Measurements from ENCODE around the gene SMPD4. TPM values are rescaled to one million over a fixed set of nuclear protein-coding genes. Genes with fewer than 3 reads are reported as not detected.
A peak's percentile ranks its signal among the peaks of the same experiment; 100 is the strongest.
"Not testable (repeated sequence)": the region's sequence is repeated elsewhere in the genome, so short reads cannot be mapped to it uniquely, and the experiment has no call there.

The SMPD4 gene
- total RNA-seq = 10 to 100 TPM; 20.1 to 57.6 (median 29.3) TPM

DNA sequence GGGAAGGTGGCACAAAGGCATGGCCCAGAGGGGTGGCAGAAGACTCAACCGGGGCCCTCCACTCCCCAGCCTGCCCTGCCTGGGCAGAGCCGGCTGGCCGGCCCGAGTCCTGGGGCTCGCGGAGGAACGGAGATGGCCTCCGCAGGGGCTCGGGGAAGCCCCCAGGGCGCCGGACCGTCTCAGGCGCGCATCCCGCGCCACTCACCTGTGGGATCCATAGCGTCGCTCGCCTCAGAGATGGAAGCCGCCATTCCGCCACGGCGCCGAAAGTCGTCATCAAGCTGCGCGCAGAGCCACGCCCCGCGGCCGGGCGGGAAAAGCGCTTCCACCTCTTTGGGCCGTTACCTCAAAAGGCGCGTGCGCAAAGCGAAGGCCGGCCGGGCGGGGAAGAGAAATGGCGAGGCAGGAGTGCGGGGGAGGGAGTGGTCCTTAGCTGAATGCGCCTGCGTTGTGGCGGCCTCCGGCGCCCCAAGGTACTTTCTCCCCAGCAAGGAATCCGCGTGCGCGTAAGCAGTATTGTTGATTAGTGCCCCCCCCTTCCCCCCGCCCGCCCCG lies at the start of gene SMPD4:
Gene SMPD4, minus strand, starts transcription at position 278 of the 555 bp plus-strand sequence. CDS start 5,010 bp downstream, outside the sequence.
- in situ Hi-C loops (cut with MboI; ENCODE audit: low pct_unique_long_range_greater_than_20kb in 2 of 9, low sequenced_read_pairs in 9 of 9, unreplicated experiment in 9 of 9) = loop anchor here in 4 of 9 experiments (10.0 to 25.0 kb wide), 2 partner anchors 153 to 156 kb away; partner anchors contain the start of gene IMP4 (in 3 of the 4)
- peak; percentile 70 to 81 (median 72) for ATAC-seq (replicated peaks in 6 of 8)
- WGBS, 10 experiments = 0 to 9% methylated on average over 1 to 19 of the region's 55 CpGs; no CpG with 5 or more reads in 8 of the 10 experiments
- Histone ChIP-seq H3K27ac (peak within 1 kb of the TSS; percentile 86 to 93), H3K4me3 (peak within 1 kb of the TSS; percentile 64 to 98 (median 83)), H3K4me1 (replicated peaks in 1 of 2) (peaks cover 18 to 20% of the 10 kb centered on the region in 2 donors)

- H3K4me3 ChIP-seq; H3K27ac ChIP-seq; H3K4me1 ChIP-seq (replicated peaks in 1 of 2); in situ Hi-C loops (cut with MboI; ENCODE audit: low pct_unique_long_range_greater_than_20kb in 2 of 9, low sequenced_read_pairs in 9 of 9, unreplicated experiment in 9 of 9); ATAC-seq (replicated peaks in 6 of 8): not testable (repeated sequence)
- WGBS, 10 experiments = 80 to 100% (median 82%) methylated on average over 1 to 3 of the region's 15 CpGs; no CpG with 5 or more reads in 6 of the 10 experiments
Observed at GRCh38 chr2:130230907-130231306, 49.5 kb upstream of the SMPD4 start.

DNA sequence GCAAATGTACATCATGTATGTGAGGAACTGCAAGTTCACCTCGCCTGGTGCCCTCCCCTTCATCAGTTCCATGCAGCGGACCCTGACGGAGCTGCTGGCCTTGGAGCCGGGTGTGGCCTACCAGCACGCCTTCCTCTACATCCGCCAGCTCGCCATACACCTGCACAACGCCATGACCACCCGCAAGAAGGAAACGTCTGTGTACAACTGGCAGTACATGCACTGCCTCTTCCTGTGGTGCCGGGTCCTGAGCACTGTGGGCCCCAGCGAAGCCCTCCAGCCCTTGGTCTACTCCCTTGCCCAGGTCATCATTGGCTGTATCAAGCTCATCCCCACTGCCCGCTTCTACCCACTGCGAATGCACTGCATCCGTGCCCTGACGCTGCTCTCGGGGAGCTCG lies 49.0 kb upstream of the SMPD4 start:
- in situ Hi-C loops (cut with MboI; ENCODE audit: low pct_unique_long_range_greater_than_20kb in 2 of 9, low sequenced_read_pairs in 9 of 9, unreplicated experiment in 9 of 9); H3K4me3 ChIP-seq; ATAC-seq (replicated peaks in 6 of 8); H3K4me1 ChIP-seq (replicated peaks in 1 of 2); H3K27ac ChIP-seq: not testable (repeated sequence)
- WGBS, 10 experiments = 100% methylated on average over 2 of the region's 18 CpGs; no CpG with 5 or more reads in 9 of the 10 experiments

GRCh38 chr2:130229161-130229510 lies 47.7 kb upstream of the SMPD4 start:
- peak in 2 of 8 experiments; percentile 75 to 91 for ATAC-seq (replicated peaks in 6 of 8)
- H3K27ac ChIP-seq; H3K4me3 ChIP-seq; H3K4me1 ChIP-seq (replicated peaks in 1 of 2); in situ Hi-C loops (cut with MboI; ENCODE audit: low pct_unique_long_range_greater_than_20kb in 2 of 9, low sequenced_read_pairs in 9 of 9, unreplicated experiment in 9 of 9): not testable (repeated sequence)
- WGBS, 10 experiments = no CpG with 5 or more reads among the region's 48 CpGs

DNA sequence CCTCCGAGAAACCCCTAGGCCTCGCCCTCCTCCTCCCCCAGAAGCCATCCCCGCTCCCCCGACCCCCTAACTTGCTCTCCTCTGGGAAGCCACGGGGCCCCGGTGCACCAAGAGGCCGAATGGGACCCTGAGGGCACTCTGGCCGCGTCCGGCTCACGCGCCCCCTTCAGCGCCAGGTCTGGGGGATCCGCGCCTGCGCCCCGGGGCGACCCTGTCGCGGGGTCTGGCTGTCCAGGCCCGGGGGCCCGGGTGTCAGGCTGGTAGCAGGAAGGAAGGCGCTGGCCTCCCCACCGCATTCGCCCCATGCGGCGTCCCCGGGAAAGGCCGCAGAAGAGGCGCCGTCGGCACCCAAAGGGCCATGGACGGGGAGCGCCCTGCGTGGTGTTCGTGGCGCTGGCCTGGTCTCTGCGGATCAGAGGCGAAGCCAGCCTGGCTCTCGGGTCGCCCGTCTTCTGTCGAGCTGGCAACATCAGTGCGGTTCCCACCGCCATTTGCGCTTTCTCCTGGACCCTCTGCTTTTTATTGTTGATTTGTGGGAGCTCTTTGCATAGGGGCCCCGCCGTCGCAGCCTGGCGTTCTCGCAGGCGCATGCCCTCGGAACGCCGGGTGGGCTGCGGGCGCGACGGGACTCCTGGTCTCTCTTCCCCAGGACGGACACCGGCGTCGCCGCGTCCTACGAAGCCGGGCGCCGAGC lies 47.2 kb upstream of the SMPD4 start:
- ATAC-seq (replicated peaks in 6 of 8); in situ Hi-C loops (cut with MboI; ENCODE audit: low pct_unique_long_range_greater_than_20kb in 2 of 9, low sequenced_read_pairs in 9 of 9, unreplicated experiment in 9 of 9); H3K4me3 ChIP-seq; H3K27ac ChIP-seq; H3K4me1 ChIP-seq (replicated peaks in 1 of 2): not testable (repeated sequence)
- 94 to 100% (median 100%) methylated on average over 5 to 12 of the region's 69 CpGs; no CpG with 5 or more reads in 7 of the 10 experiments for WGBS, 10 experiments

- 95% methylated on average over 7 of the region's 21 CpGs; no CpG with 5 or more reads in 9 of the 10 experiments for WGBS, 10 experiments
- in situ Hi-C loops (cut with MboI; ENCODE audit: low pct_unique_long_range_greater_than_20kb in 2 of 9, low sequenced_read_pairs in 9 of 9, unreplicated experiment in 9 of 9); ATAC-seq (replicated peaks in 6 of 8): not testable (repeated sequence)
Observed at GRCh38 chr2:130228005-130228404, 46.6 kb upstream of the SMPD4 start.

DNA sequence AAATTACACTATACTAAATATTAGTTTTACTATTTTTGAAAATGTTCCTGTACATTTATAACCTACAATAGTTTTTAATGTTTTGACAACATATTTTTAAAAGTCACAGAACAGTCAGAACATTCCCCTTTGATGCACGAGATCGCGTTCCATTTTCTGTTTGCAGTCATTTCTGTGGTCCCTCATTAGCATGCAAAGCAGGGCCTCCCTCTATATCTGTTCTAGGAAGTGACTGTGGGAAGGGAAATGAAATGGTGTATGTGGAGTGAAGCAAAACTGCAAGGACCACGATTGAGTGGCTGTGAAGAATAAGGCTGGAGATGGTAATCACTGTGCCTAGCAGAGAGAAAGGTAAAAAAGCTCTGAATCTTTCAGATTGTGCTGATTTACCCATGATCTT lies 41.1 kb upstream of the SMPD4 start:
- peak in 3 of 8 experiments; percentile 36 to 85 (median 82) for ATAC-seq (replicated peaks in 6 of 8)
- WGBS, 10 experiments = no CpG with 5 or more reads among the region's 4 CpGs
- H3K4me3 ChIP-seq; in situ Hi-C loops (cut with MboI; ENCODE audit: low pct_unique_long_range_greater_than_20kb in 2 of 9, low sequenced_read_pairs in 9 of 9, unreplicated experiment in 9 of 9); H3K4me1 ChIP-seq (replicated peaks in 1 of 2); H3K27ac ChIP-seq: not testable (repeated sequence)

More at GRCh38 chr2:130228005-130228404, 46.6 kb upstream of the SMPD4 start:
- H3K4me3 ChIP-seq; H3K4me1 ChIP-seq (replicated peaks in 1 of 2); H3K27ac ChIP-seq: not testable (repeated sequence)

GRCh38 chr2:130220505-130220904 lies 39.1 kb upstream of the SMPD4 start:
- no CpG with 5 or more reads among the region's 1 CpG for WGBS, 10 experiments
- in situ Hi-C loops (cut with MboI; ENCODE audit: low pct_unique_long_range_greater_than_20kb in 2 of 9, low sequenced_read_pairs in 9 of 9, unreplicated experiment in 9 of 9); H3K4me3 ChIP-seq; H3K27ac ChIP-seq; H3K4me1 ChIP-seq (replicated peaks in 1 of 2): not testable (repeated sequence)
- ATAC-seq (replicated peaks in 6 of 8) = peak in 1 of 8 experiments; percentile 20

DNA sequence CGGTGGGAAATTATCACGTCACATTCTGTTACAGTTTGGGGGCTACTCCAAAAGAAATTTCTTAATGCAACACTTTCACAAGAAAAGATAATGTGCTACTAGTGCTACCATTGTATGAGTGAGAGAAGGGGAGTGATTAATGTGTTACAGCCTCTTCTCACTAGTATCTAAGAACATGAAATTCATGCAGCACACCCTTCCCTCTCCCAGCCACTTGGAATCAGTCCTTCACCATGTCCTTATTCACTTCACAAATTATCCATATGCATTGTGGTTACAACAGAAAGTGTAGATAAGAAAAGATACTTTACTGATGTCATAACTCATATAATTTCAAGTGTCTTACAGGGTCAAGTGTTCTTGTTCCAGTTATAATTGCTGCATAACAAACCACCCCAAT lies 37.7 kb upstream of the SMPD4 start:
- peak in 3 of 8 experiments; percentile 71 to 93 (median 84) for ATAC-seq (replicated peaks in 6 of 8)
- H3K4me3 ChIP-seq; H3K4me1 ChIP-seq (replicated peaks in 1 of 2); in situ Hi-C loops (cut with MboI; ENCODE audit: low pct_unique_long_range_greater_than_20kb in 2 of 9, low sequenced_read_pairs in 9 of 9, unreplicated experiment in 9 of 9); H3K27ac ChIP-seq: not testable (repeated sequence)
- no CpG with 5 or more reads among the region's 2 CpGs for WGBS, 10 experiments

GRCh38 chr2:130207051-130207450 lies 25.6 kb upstream of the SMPD4 start:
- 80 to 100% (median 92%) methylated on average over 1 to 3 of the region's 13 CpGs; no CpG with 5 or more reads in 4 of the 10 experiments for WGBS, 10 experiments
- H3K4me3 ChIP-seq; H3K4me1 ChIP-seq (replicated peaks in 1 of 2); in situ Hi-C loops (cut with MboI; ENCODE audit: low pct_unique_long_range_greater_than_20kb in 2 of 9, low sequenced_read_pairs in 9 of 9, unreplicated experiment in 9 of 9); ATAC-seq (replicated peaks in 6 of 8); H3K27ac ChIP-seq: not testable (repeated sequence)

DNA sequence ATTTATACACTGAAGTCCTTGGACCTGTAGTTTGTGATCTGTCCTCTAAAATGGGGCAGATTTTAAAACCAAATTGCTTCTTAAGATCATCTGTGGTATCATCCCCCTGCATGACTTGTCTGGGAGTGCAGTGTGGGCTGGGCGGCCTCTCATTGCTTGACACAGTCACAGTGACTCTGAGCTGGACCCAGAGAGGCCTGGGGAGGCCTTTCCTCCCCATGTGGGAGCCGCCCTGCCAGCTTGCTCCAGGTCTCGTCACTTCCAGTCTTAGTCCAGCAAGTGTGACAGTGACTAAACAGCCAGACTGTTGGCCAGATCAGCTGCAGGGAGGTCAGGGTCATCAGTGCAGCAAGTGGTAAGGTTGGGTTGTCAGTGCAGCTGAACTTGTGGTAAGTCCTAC lies 21.7 kb upstream of the SMPD4 start:
- H3K27ac ChIP-seq; H3K4me3 ChIP-seq; H3K4me1 ChIP-seq (replicated peaks in 1 of 2); in situ Hi-C loops (cut with MboI; ENCODE audit: low pct_unique_long_range_greater_than_20kb in 2 of 9, low sequenced_read_pairs in 9 of 9, unreplicated experiment in 9 of 9): not testable (repeated sequence)
- no CpG with 5 or more reads among the region's 3 CpGs for WGBS, 10 experiments
- peak in 2 of 8 experiments; percentile 75 to 94 for ATAC-seq (replicated peaks in 6 of 8)

DNA sequence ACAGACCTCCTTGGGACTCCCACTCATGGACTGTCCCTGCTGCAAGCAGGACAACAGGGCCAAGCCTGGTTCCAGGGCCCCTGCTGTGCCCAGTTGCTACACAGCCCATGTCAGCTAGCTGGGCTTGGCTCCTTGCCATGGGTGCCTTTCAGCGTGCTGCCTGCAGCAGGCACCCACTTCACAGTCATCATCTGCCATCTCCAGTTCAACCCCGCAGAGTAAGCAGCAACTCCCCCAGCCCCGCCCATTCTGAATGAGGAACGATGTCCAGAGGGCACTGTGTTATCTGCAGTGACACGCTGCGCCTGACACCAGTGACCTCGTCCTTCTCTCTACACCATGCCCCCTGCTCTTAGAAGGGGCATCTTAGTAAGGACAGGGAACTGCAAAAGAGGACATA lies 21.1 kb upstream of the SMPD4 start:
- in situ Hi-C loops (cut with MboI; ENCODE audit: low pct_unique_long_range_greater_than_20kb in 2 of 9, low sequenced_read_pairs in 9 of 9, unreplicated experiment in 9 of 9); H3K4me1 ChIP-seq (replicated peaks in 1 of 2); H3K27ac ChIP-seq; H3K4me3 ChIP-seq: not testable (repeated sequence)
- WGBS, 10 experiments = no CpG with 5 or more reads among the region's 7 CpGs
- ATAC-seq (replicated peaks in 6 of 8) = peak in 2 of 8 experiments; percentile 38 to 47

- no peaks in the 10 kb centered on the region for H3K4me1 ChIP-seq (replicated peaks in 1 of 2)
- ATAC-seq (replicated peaks in 6 of 8) = no peak
- no peak within 1 kb of the TSS for H3K27ac ChIP-seq
- WGBS, 10 experiments = 100% methylated on average over 1 of the region's 26 CpGs; no CpG with 5 or more reads in 9 of the 10 experiments
- in situ Hi-C loops (cut with MboI; ENCODE audit: low pct_unique_long_range_greater_than_20kb in 2 of 9, low sequenced_read_pairs in 9 of 9, unreplicated experiment in 9 of 9) = loop anchor here in 3 of 9 experiments (25.0 kb wide), 1 partner anchor 139 kb away; the partner anchor contains the start of gene IMP4 (in 3 of the 3)
- H3K4me3 ChIP-seq = no peak within 1 kb of the TSS
Observed at GRCh38 chr2:130198343-130198742, 16.9 kb upstream of the SMPD4 start, which contains the start of gene TUBA3E. TSS of gene TUBA3E (minus strand) at chr2:130198439. CDS start at chr2:130198360, 79 bp downstream.

All from motor neuron (in vitro differentiated cells).